WI38 (cell line): ENCODE data around the gene GPRIN3.

ENCODE experiments used
- H3K4me3 ChIP-seq: 2 replicates; pipeline ENCODE4 v1.5.1; 2011; ENCODE audit warnings: low read depth, mild to moderate bottlenecking, control low read depth, low read length
- TF ChIP-seq, protein P1 (sequence below): IDR thresholded peaks from 2 replicates; pipeline ENCODE4 v1.5.1; 2012; ENCODE audit warnings: low read depth, mild to moderate bottlenecking, control low read depth, low read length

Gene GPRIN3

DNA sequence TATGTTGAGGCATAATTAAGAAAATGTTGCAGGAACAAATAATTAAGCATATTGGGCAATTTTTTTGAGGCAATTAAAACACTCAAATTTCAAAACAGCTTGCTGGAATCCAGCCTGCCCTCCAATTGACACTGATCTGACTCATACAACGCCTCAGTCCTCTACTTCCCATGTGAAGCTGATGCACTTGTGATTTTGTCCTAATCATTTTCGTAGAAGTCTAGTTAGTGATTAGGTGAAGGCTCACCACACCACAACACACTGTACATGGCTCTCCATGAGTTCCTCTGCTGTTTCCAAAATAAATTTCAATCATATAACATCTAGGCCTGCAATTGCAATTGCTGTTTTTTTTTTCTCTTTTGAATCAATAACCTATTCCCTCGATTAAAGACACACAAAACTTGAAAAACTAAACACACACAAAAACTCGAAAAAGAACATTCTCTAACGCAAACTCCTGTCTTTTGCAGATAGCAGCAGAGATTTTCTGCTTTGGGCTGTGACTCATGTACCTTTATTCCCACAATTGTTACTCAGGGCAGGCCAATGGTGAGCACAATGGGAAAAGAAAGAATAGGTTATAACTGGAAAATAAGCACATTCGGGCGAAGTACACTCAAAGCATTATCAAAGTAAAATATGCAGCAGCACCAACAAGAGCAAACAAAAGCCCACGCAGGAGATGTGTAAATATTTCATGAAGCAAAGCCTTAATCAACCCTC lies 1.7 kb downstream of the GPRIN3 start:
- no peak overlapping the region for H3K4me3 ChIP-seq

DNA sequence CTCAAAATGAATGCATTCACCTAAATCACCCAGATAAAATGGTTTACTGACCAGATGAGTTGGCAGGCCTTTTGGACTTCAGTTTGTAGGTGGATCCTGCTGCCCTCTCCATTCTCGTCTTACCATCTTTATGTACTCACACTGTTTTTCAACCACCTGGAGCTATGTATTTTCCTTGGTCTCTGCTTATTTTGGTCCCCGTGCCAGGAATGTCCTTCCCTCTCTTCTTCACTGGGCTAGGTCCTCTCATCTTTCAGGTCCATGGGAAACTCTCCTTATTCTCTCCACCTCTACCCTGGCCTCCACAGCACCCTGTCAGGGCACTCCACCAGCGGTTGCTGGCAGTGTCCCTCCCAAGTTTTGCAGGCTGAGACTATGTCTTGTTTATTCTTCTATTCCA lies 2.6 kb downstream of the GPRIN3 start:
- no peak overlapping the region for H3K4me3 ChIP-seq
- TF ChIP-seq, protein P1, sequence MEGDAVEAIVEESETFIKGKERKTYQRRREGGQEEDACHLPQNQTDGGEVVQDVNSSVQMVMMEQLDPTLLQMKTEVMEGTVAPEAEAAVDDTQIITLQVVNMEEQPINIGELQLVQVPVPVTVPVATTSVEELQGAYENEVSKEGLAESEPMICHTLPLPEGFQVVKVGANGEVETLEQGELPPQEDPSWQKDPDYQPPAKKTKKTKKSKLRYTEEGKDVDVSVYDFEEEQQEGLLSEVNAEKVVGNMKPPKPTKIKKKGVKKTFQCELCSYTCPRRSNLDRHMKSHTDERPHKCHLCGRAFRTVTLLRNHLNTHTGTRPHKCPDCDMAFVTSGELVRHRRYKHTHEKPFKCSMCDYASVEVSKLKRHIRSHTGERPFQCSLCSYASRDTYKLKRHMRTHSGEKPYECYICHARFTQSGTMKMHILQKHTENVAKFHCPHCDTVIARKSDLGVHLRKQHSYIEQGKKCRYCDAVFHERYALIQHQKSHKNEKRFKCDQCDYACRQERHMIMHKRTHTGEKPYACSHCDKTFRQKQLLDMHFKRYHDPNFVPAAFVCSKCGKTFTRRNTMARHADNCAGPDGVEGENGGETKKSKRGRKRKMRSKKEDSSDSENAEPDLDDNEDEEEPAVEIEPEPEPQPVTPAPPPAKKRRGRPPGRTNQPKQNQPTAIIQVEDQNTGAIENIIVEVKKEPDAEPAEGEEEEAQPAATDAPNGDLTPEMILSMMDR = no peak

More for the DNA sequence above, 1.7 kb downstream of the GPRIN3 start:
- TF ChIP-seq, protein P1 = no peak

DNA sequence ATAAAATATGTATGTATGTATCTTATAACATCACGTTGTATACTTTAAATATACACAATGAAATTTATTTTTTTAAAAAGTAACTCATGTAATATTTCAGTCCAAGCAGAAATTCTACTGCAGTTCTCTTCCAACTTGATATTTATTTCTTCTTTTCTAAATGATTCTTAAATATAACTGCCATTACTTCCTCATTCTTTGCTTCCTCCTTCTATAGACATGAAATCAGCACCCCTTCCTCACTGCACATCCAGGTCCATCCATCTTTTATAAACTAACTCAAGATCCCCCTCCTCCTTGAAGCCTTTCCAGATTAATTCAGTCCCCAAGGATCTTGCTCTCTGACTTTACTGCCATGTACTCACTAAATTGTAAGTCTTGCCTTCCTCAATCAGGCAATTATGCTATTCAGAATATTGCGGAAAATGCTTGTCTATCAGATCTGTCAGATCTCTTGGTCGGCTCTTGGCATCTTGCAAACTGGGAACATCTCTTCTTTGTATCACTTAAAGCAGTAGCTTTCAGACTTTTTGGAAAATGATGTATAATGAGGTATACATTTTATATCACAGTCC lies 3.7 kb downstream of the GPRIN3 start:
- no peak overlapping the region for H3K4me3 ChIP-seq
- TF ChIP-seq, protein P1 = no peak

GRCh38 chr4:89303177-89303576 lies 4.4 kb downstream of the GPRIN3 start:
- TF ChIP-seq, protein P1 = no peak
- no peak overlapping the region for H3K4me3 ChIP-seq

DNA sequence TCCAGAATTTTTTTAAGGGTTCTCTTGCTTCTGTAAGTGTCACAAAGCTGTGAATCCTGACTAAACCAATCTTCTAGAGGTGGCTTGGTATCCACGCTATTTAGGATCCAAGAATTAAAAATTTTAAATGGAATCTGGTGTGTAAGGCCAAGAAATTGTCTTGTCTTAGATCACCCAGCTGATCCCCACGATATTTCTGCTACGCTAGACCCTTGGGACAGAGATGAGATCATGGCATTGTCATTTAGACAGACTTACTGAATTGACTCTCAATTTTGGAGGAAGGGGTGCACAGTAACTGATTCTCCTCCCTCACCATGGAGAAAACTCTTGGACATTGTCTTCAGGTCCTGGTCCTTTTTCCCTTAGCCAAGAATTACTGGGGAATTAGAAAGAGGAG lies 5.7 kb downstream of the GPRIN3 start:
- TF ChIP-seq, protein P1 = no peak
- H3K4me3 ChIP-seq = no peak overlapping the region

DNA sequence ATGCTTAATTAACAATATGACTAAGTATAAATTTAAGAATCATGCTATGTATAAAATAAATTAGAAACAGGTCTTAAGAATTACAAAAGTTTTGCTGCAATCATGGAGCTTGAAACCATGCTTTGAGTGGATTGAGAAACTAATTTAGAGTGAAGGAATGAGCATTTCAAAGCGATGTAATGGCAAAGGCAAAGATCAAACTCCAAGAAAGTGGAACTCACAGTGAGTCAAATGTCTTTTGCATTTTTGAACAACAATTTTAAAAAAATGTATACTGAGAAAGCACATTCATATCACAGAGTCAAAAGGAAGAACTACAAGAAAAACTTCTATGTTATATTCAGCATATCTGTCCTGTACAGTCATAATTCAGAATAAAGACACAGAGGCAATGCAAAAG lies 6.6 kb downstream of the GPRIN3 start:
- H3K4me3 ChIP-seq = no peak overlapping the region
- TF ChIP-seq, protein P1 = no peak

DNA sequence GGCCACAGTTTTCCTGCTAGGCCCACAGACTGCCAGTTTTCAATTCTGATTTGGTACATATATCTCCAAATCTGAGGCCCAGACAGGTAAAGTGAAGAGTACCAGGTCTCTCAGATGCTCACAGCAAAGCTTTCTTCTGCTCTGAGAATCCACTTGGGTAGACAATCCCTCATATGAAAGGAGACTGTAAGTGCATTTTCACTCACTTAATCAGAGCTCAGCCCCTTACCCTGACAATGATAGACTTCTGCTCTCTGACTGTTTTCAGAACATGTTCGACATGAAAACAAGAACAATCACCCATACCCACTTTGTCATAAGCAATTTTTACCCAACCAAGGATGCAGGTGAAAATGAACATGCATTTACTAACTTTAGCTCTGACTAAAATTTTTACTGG lies 7.1 kb downstream of the GPRIN3 start:
- H3K4me3 ChIP-seq = no peak overlapping the region
- TF ChIP-seq, protein P1 = no peak
